Heart right ventricle (tissue), 16 donors: ENCODE measurements around the gene SNX32. TPM values are rescaled to one million over a fixed set of nuclear protein-coding genes. Genes with fewer than 3 reads are reported as not detected.

Experiments used
- ATAC-seq, 8 donors: fragments of 200-7000 bp; cut with Tn5 transposase; one replicate each; pipeline ENCODE4 v1.9.1; 2020; ENCODE audit warnings: mild to moderate bottlenecking in 8 of 8, moderate library complexity in 8 of 8, moderate number of reproducible peaks in 1 of 8
- DNase-seq, 2 donors: peaks; one replicate each; pipeline ENCODE4 v3.0.0-alpha.2; 2020
- H3K27ac ChIP-seq, 10 donors: fragments of 200-600 bp; sonication (generic) in 2 of 10; one replicate each; pipeline versions ENCODE4 v1.5.0 to v1.8.0; 2020 to 2022; ENCODE audit warnings: mild to moderate bottlenecking in 3 of 10
- H3K27me3 ChIP-seq, 7 donors: fragments of 200-600 bp; one replicate each; pipeline ENCODE4 v1.8.0; 2021 to 2022; ENCODE audit warnings: mild to moderate bottlenecking in 2 of 7
- H3K36me3 ChIP-seq, 9 donors: fragments of 200-600 bp; sonication (generic) in 1 of 9; one replicate each; pipeline versions ENCODE4 v1.5.0 to v1.8.0; 2020 to 2022; ENCODE audit warnings: mild to moderate bottlenecking in 2 of 9
- H3K4me1 ChIP-seq, 9 donors: fragments of 200-600 bp; sonication (generic) in 1 of 9; one replicate each; pipeline versions ENCODE4 v1.5.0 to v1.8.0; 2020 to 2022; ENCODE audit warnings: mild to moderate bottlenecking in 4 of 9
- H3K4me3 ChIP-seq, 10 donors: fragments of 200-600 bp; sonication (generic) in 2 of 10; one replicate each; pipeline versions ENCODE4 v1.5.0 to v1.8.0; 2020 to 2022; ENCODE audit warnings: mild to moderate bottlenecking in 7 of 10, moderate library complexity in 2 of 10
- H3K9me3 ChIP-seq, 11 donors: fragments of 200-600 bp in 10 of 11; sonication (generic) in 2 of 11; one replicate each; pipeline versions ENCODE4 v1.5.0 to v1.8.0; 2013 to 2022; ENCODE audit warnings: mild to moderate bottlenecking in 2 of 11, control low read depth in 1 of 11, moderate library complexity in 1 of 11
- WGBS, 2 donors: extraction: QIAGEN DNeasy Blood & Tissue Kit; methylation state at CpG; one replicate each; pipeline ENCODE4 v1.1.7; 2013; ENCODE audit warnings: inconsistent platforms in 1 of 2; 5-methylcytosine and 5-hydroxymethylcytosine counted together
- intact Hi-C, 10 donors: fragments of 100-400 bp; cut with DNase I; formaldehyde crosslinking; loops; one replicate each; pipeline versions ENCODE4 v1.11.1 to v1.14.2; 2022
- polyA plus RNA-seq, 2 donors: library from polyadenylated mRNA; stranded (reverse); fragments of 200-250 nt; gene quantifications; one replicate each; pipeline ENCODE4 v1.2.3, GENCODE V29; 2013
- total RNA-seq, 10 donors: library from RNA; stranded (reverse); fragmentation: NEBNext Ultra II Directional in 3 of 10; extraction: Animal tissue kit (Norgen Biotek cat#: 25700) in 3 of 10; gene quantifications; one replicate each; pipeline versions ENCODE4 v1.2.1 to v1.2.4, GENCODE V29; 2021 to 2023
- TF ChIP-seq, protein P1 (sequence below), 9 donors: fragments of 200-600 bp; sonication (generic) in 2 of 9; IDR thresholded peaks; one replicate each; pipeline versions ENCODE4 v1.5.0 to v1.8.0; 2021 to 2022; ENCODE audit warnings: antibody characterized with exemption in 9 of 9, mild to moderate bottlenecking in 5 of 9, moderate library complexity in 1 of 9
- donor health status: Arrhythmogenic right ventricular cardiomyopathy.
- donor health status: ischemic (EF 13 %, LVEDD 7.1; RV severe dilation, severe dysfunction).
- donor health status: healthy with polysubstance abuse.
- donor health status: DM: no; HTN: yes; CAD: no.
- donor health status: DM: no; HTN: no; CAD: no.
- donor health status: ischemic (EF 25% LVEDD 6.9; RV normal size, moderate dysfunction).
- donor health status: ischemic (EF 25% LVEDD 5.7; RV mildly dilated, moderate dysfunction).
- donor health status: healthy.
- donor health status: DM: yes; HTN: yes; CAD: no.
- donor health status: Ischemic cardiomyopathy.
- donor health status: ischemic (EF 35%, LVEDD 5.7; RV mildly dilated, moderate dysfunction).
- donor health status: nonischemic (EF 11% LVEDD 7.7; RV severe dilation, severe dysfunction).
- donor health status: DM: yes; HTN: yes; CAD: no.
- donor health status: PGD.
- donor health status: ischemic (EF 29% LVEDD 5.4; RV normal size, mild dysfunction).
- donor health status: nonischemic (EF 23%, LVEDD 6.1; RV moderate dilation, normal function).

The SNX32 gene
- total and polyA plus RNA-seq, 12 donors = 0.13 to 0.58 (median 0.32) TPM; not detected in 5

DNA sequence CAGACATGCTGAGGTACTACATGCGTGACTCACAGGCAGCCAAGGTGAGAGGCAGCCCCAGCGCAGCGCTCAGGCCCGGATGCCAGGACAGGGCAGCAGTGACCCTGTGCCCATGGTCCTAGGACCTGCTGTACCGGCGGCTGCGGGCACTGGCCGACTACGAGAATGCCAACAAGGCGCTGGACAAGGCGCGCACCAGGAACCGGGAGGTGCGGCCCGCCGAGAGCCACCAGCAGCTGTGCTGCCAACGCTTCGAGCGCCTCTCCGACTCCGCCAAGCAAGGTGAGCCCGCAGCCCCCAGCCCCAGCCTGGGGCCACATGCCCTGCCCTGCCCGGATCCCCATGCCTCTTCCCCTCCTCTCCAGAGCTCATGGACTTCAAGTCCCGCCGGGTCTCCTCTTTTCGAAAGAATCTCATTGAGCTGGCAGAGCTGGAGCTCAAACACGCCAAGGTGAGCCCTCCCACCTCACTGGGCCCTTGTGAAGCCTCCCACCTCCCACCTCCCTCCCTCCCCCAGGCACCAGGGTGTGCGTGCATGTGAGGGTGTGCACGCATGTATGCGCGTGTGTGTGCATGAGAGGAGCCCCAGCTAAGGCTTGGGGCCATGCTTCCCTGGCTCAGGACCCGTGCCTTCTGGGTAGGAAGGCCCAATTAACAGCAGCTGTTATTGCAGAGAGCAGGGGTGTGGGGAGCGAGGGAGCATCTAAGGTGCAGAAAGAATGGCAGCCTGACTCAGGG is 18.9 kb downstream of the SNX32 start:
- Histone ChIP-seq H3K4me3 (no peak overlapping the region), H3K9me3 (peaks cover 0 to 10% (median 3%) of the 10 kb centered on the region in 11 donors), H3K4me1 (peaks cover 7 to 33% (median 21%) of the 10 kb centered on the region in 9 donors), H3K27me3 (no peaks in the 10 kb centered on the region), H3K27ac (no peak overlapping the region), H3K36me3 (peaks cover 9 to 65% (median 35%) of the 10 kb centered on the region in 9 donors)
- 94 to 96% methylated on average over 33 of the region's 33 CpGs for WGBS, 2 donors
- ATAC-seq (no peak), DNase-seq (no peak)
- intact Hi-C loops = no loop called here
- TF ChIP-seq, protein P1, sequence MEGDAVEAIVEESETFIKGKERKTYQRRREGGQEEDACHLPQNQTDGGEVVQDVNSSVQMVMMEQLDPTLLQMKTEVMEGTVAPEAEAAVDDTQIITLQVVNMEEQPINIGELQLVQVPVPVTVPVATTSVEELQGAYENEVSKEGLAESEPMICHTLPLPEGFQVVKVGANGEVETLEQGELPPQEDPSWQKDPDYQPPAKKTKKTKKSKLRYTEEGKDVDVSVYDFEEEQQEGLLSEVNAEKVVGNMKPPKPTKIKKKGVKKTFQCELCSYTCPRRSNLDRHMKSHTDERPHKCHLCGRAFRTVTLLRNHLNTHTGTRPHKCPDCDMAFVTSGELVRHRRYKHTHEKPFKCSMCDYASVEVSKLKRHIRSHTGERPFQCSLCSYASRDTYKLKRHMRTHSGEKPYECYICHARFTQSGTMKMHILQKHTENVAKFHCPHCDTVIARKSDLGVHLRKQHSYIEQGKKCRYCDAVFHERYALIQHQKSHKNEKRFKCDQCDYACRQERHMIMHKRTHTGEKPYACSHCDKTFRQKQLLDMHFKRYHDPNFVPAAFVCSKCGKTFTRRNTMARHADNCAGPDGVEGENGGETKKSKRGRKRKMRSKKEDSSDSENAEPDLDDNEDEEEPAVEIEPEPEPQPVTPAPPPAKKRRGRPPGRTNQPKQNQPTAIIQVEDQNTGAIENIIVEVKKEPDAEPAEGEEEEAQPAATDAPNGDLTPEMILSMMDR (IDR thresholded peaks at IDR 0.05) = no peak

DNA sequence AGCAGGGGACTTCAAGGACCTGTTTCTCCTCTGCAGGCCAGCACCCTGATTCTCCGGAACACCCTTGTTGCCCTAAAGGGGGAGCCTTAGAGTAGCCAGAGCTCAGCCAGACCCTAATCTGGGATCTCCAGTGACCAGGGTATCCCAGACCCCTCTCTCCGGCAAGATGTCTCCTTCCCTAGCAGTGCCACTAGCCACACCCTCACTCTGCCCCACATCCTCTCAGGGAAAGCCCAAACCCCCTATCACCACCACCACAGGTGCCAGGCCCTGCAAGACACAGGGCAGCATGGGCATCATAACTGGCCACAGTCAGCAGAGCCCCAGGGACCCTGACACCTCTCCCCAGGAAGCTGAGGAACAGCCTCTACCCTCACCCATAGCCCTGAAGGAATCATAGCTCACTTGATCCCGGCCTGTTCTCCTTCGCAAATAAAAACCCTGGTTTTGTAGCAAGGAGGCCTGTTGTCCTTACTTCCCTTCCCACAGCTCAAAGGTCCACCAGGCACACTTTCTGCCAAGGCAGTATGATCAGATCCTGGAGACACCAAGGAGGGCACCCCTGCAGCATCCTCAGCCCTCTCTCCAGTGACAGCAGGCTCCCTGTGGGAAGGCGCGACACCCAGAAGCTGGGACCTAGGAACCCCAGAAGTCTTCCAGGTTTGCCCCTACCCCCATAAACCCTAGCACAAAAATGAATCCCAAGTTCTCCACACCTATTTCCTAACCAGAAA is 19.6 kb downstream of the SNX32 start:
- no peak for ATAC-seq
- intact Hi-C loops = no loop called here
- 92 to 93% methylated on average over 6 of the region's 6 CpGs for WGBS, 2 donors

DNA sequence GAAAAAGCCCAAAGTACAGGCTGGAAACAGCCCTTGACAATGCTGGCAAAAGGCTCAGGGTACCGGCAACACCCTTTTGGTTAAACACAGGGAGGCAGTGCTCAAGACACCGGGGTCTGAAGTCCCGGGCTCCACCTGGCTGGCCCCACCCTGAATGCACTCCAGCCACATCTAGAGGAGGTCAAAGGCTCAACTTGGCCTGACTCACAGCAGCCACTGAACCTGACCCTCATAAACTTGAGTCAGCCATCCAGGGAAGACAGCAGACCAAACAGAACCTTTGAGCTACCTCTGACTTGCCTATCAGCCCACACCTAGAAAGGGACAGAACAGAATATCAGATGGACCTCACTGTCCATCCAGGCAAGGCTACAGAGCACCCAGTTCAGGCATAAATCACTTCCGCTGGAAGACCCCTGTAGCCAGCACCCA is 20.4 kb downstream of the SNX32 start:
- Histone ChIP-seq H3K9me3 (peaks cover 0 to 10% (median 3%) of the 10 kb centered on the region in 11 donors), H3K4me3 (no peak overlapping the region), H3K4me1 (peaks cover 10 to 39% (median 25%) of the 10 kb centered on the region in 9 donors), H3K27me3 (no peaks in the 10 kb centered on the region), H3K36me3 (peaks cover 9 to 65% (median 35%) of the 10 kb centered on the region in 9 donors), H3K27ac (no peak overlapping the region)
- no peak for DNase-seq
- TF ChIP-seq, protein P1 (IDR thresholded peaks at IDR 0.05) = no peak
- intact Hi-C loops = no loop called here
- ATAC-seq = no peak
- 95% methylated on average over 4 of the region's 4 CpGs for WGBS, 2 donors

More for the DNA sequence above, 19.6 kb downstream of the SNX32 start:
- H3K4me3 ChIP-seq = no peak overlapping the region
- no peak for DNase-seq
- no peaks in the 10 kb centered on the region for H3K27me3 ChIP-seq
- peaks cover 0 to 10% (median 3%) of the 10 kb centered on the region in 11 donors for H3K9me3 ChIP-seq
- TF ChIP-seq, protein P1 (IDR thresholded peaks at IDR 0.05) = no peak
- no peak overlapping the region for H3K27ac ChIP-seq
- H3K36me3 ChIP-seq = peaks cover 9 to 65% (median 35%) of the 10 kb centered on the region in 9 donors
- peaks cover 7 to 33% (median 21%) of the 10 kb centered on the region in 9 donors for H3K4me1 ChIP-seq
